GM12878 (cell line): ENCODE results near the gene TKFC. TPM values are rescaled to one million over a fixed set of nuclear protein-coding genes. Genes with fewer than 3 reads are reported as not detected.
A peak's percentile ranks its signal among the peaks of the same experiment; 100 is the strongest.

Experiments used
- ATAC-seq: fragments of 200-7000 bp; cut with Tn5 transposase; 3 replicates; pipeline ENCODE4 v1.9.1; 2020; ENCODE audit warnings: mild to moderate bottlenecking, moderate library complexity
- BruUV-seq: library from RNA; stranded (reverse); fragments of 400-500 nt; replicated peaks from 2 replicates; lab custom pipeline; 2021; lab: Mats Ljungman, UMichigan
- CTCF ChIA-PET: fragments of 300-600 bp; sonication (Branson Sonifier 250); formaldehyde crosslinking; extraction: SDS; loops from one replicate; lab custom pipeline; 2021; ENCODE audit warnings: inconsistent platforms; lab: Yijun Ruan, JAX
- POLR2A ChIA-PET: fragments of 350-600 bp; formaldehyde crosslinking; extraction: SDS; loops from one replicate; lab custom pipeline; 2021; ENCODE audit warnings: inconsistent platforms; lab: Charles Lee
- RAD21 ChIA-PET: fragments of 300-600 bp; sonication (Branson Sonifier 250); formaldehyde crosslinking; loops from one replicate; lab custom pipeline; 2023; ENCODE audit warnings: antibody characterized with exemption; ENCODE audit not compliant: unreplicated experiment; lab: Charles Lee
- SMC1A ChIA-PET: fragments of 300-600 bp; sonication (Branson Sonifier 250); formaldehyde crosslinking; loops from one replicate; lab custom pipeline; 2023; ENCODE audit not compliant: unreplicated experiment, uncharacterized antibody; lab: Charles Lee
- DNase-seq: peaks from one replicate; pipeline ENCODE4 v3.0.0-alpha.2; 2011; ENCODE audit warnings: low read depth, low spot score
- FAIRE-seq: peaks from 3 replicates; lab custom pipeline; 2011; peaks lifted over from hg19 to GRCh38; lab: Jason Lieb, UNC
- H2AFZ ChIP-seq: 2 replicates; pipeline ENCODE4 v1.6.0; 2011; ENCODE audit warnings: low read depth, low read length, control low read depth; ENCODE audit not compliant: control insufficient read depth
- H3K27ac ChIP-seq: 2 replicates; pipeline ENCODE4 v1.5.1; 2011; ENCODE audit warnings: control low read depth; ENCODE audit not compliant: control insufficient read depth, insufficient read depth
- H3K27me3 ChIP-seq, 2 experiments: replicated peaks in 1 of 2; 2 replicates each; pipeline versions ENCODE4 v1.6.0 to v1.6.1; 2011; ENCODE audit warnings: low read length in 1 of 2; ENCODE audit not compliant: control insufficient read depth in 2 of 2, insufficient read depth in 2 of 2
- H3K36me3 ChIP-seq, 2 experiments: 2 replicates each; pipeline ENCODE4 v1.5.1; 2011; ENCODE audit warnings: low read length in 1 of 2; ENCODE audit not compliant: control insufficient read depth in 2 of 2, insufficient read depth in 2 of 2
- H3K4me1 ChIP-seq: 2 replicates; pipeline ENCODE4 v1.6.1; 2011; ENCODE audit warnings: mild to moderate bottlenecking, low read length, moderate library complexity, mixed read lengths; ENCODE audit not compliant: control insufficient read depth, insufficient read depth
- H3K4me2 ChIP-seq: 2 replicates; pipeline ENCODE4 v1.6.0; 2011; ENCODE audit warnings: control low read depth; ENCODE audit not compliant: control insufficient read depth, insufficient read depth
- H3K4me3 ChIP-seq: fragments of 200-600 bp; sonication (generic); 2 replicates; pipeline ENCODE4 v1.5.1; 2016
- H3K79me2 ChIP-seq: 2 replicates; pipeline ENCODE4 v1.6.0; 2011; ENCODE audit warnings: low read length; ENCODE audit not compliant: control insufficient read depth, insufficient read depth
- H3K9ac ChIP-seq: 2 replicates; pipeline ENCODE4 v1.8.0; 2011; ENCODE audit warnings: low read length, control low read depth, mixed read lengths; ENCODE audit not compliant: control insufficient read depth, insufficient read depth
- H3K9me3 ChIP-seq: replicated peaks from 3 replicates; pipeline ENCODE4 v1.5.1; 2011; ENCODE audit warnings: mild to moderate bottlenecking, low read length; ENCODE audit not compliant: control insufficient read depth, insufficient read depth
- H4K20me1 ChIP-seq: 2 replicates; pipeline ENCODE4 v1.6.0; 2011; ENCODE audit not compliant: control insufficient read depth, insufficient read depth
- E2F8 ChIP-seq: fragments of 450-650 bp; IDR thresholded peaks from 2 replicates; pipeline ENCODE4 v1.6.1; 2018; ENCODE audit warnings: mild to moderate bottlenecking, low read depth, moderate library complexity; ENCODE audit not compliant: partially characterized antibody
- TCF12 ChIP-seq: IDR thresholded peaks from 2 replicates; pipeline ENCODE4 v1.6.1; 2011; ENCODE audit warnings: low read depth, mild to moderate bottlenecking, low read length
- YBX1 ChIP-seq: fragments of 450-650 bp; IDR thresholded peaks from 2 replicates; pipeline ENCODE4 v1.6.1; 2016; ENCODE audit warnings: antibody characterized with exemption
- ZNF622 ChIP-seq: fragments of 450-650 bp; IDR thresholded peaks from 2 replicates; pipeline ENCODE4 v1.6.1; 2017; ENCODE audit warnings: mild to moderate bottlenecking, inconsistent platforms
- WGBS: methylation state at CpG from one replicate; pipeline ENCODE4 v1.1.6; 2016; ENCODE audit warnings: low lambda C conversion rate; ENCODE audit not compliant: insufficient replicate concordance, insufficient coverage; ENCODE audit errors: missing lambda C conversion rate; 5-methylcytosine and 5-hydroxymethylcytosine counted together
- in situ Hi-C: fragments of 300-500 bp; cut with MboI; formaldehyde crosslinking; loops from 9 replicates; pipeline ENCODE4 v1.14.3; 2018; ENCODE audit warnings: mixed read lengths
- intact Hi-C: fragments of 100-400 bp; cut with micrococcal nuclease; formaldehyde crosslinking; loops from one replicate; pipeline ENCODE4 v1.14.2; 2022; ENCODE audit not compliant: unreplicated experiment
- polyA plus RNA-seq, 11 experiments: library from polyadenylated mRNA; depleted of rRNA in 4 of 11; unstranded in 6 of 11; stranded (reverse) in 5 of 11; fragments of >200 nt; fragmentation: Nextera tagmentation in 4 of 11; fragmentation: Illumina TruSeq in 1 of 11; extraction: Ambion mirVana in 4 of 11; extraction: Trizol in 1 of 11; gene quantifications; 1 replicate in 1 of 11; 2 replicates in 10 of 11; pipeline versions ENCODE4 v1.2.1 to v1.2.3, GENCODE V29; 2011 to 2016; ENCODE audit warnings: inconsistent platforms in 2 of 11, missing spikeins in 2 of 11, low read depth in 1 of 11
- total RNA-seq, 4 experiments: library from RNA; depleted of rRNA in 3 of 4; stranded (reverse); fragments of >200 nt in 3 of 4; fragmentation: Illumina TruSeq in 1 of 4; extraction: Trizol in 1 of 4; gene quantifications; 2 replicates each; pipeline versions ENCODE4 v1.2.1 to v1.2.3, GENCODE V29; 2013 to 2021
- TF ChIP-seq, protein P1 (sequence below): IDR thresholded peaks from 2 replicates; pipeline ENCODE4 v1.6.1; 2012; ENCODE audit warnings: mild to moderate bottlenecking, low read depth, low read length
- TF ChIP-seq, protein P2 (sequence below): IDR thresholded peaks from 2 replicates; pipeline ENCODE4 v1.6.1; 2011; ENCODE audit warnings: low read depth, low read length, improper control_type of control experiment, borderline replicate concordance

The TKFC gene
- total and polyA plus RNA-seq, 10 of the 15 experiments (the other 5 are each of a cell fraction or from before 2014, with no cell fraction given) = 2.4 to 113 (median 59.0) TPM

DNA sequence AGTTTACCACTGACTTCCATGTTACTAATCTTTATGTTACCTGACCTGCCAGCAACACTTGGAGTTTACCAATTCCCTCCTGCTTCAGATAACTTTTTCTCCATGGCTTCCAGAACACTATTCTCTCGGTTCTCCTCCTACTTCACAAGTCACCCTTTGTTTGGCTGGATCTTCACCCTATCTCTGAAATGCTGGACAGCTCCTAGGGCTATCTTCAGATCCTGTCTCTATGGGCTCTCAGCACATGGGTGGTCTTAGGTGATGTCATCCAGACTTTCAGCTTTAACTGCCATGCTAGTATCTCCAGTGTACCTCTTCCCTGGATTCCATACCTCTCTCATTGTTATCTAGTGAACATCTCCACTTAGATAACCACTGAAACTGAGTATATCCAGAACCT, 25.7 kb upstream of the TKFC start:
- Histone ChIP-seq H3K4me1 (no peaks in the 10 kb centered on the region), H4K20me1 (no peaks in the 10 kb centered on the region), H3K79me2 (no peaks in the 10 kb centered on the region), H3K9me3 (no peaks in the 10 kb centered on the region), H3K4me3 (no peak overlapping the region), H3K9ac (no peak overlapping the region), H3K27ac (no peak overlapping the region), H3K4me2 (no peak overlapping the region), H2AFZ (no peak overlapping the region), H3K36me3 (peaks cover 41 to 48% of the 10 kb centered on the region in 2 experiments), H3K27me3 (no peaks in the 10 kb centered on the region)
- DNase-seq = no peak
- FAIRE-seq = no peak
- ChIA-PET RAD21 (no interaction called here), POLR2A (no interaction called here), CTCF (interaction anchor here (1.5 kb wide), 1 partner anchor 56 kb away, joined by 3 read pairs; no protein-coding TSS in a partner anchor), SMC1A (no interaction called here)
- intact Hi-C loops = no loop called here
- 100% methylated on average over 1 of the region's 1 CpG for WGBS
- no peak for TF ChIP-seq TCF12
- TF ChIP-seq, protein P1, sequence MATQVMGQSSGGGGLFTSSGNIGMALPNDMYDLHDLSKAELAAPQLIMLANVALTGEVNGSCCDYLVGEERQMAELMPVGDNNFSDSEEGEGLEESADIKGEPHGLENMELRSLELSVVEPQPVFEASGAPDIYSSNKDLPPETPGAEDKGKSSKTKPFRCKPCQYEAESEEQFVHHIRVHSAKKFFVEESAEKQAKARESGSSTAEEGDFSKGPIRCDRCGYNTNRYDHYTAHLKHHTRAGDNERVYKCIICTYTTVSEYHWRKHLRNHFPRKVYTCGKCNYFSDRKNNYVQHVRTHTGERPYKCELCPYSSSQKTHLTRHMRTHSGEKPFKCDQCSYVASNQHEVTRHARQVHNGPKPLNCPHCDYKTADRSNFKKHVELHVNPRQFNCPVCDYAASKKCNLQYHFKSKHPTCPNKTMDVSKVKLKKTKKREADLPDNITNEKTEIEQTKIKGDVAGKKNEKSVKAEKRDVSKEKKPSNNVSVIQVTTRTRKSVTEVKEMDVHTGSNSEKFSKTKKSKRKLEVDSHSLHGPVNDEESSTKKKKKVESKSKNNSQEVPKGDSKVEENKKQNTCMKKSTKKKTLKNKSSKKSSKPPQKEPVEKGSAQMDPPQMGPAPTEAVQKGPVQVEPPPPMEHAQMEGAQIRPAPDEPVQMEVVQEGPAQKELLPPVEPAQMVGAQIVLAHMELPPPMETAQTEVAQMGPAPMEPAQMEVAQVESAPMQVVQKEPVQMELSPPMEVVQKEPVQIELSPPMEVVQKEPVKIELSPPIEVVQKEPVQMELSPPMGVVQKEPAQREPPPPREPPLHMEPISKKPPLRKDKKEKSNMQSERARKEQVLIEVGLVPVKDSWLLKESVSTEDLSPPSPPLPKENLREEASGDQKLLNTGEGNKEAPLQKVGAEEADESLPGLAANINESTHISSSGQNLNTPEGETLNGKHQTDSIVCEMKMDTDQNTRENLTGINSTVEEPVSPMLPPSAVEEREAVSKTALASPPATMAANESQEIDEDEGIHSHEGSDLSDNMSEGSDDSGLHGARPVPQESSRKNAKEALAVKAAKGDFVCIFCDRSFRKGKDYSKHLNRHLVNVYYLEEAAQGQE = peak; percentile 44; the same call in 1 of the 2 replicates
- BruUV-seq = TSS peak; percentile 41
- in situ Hi-C loops = no loop called here
- no peak for ATAC-seq

DNA sequence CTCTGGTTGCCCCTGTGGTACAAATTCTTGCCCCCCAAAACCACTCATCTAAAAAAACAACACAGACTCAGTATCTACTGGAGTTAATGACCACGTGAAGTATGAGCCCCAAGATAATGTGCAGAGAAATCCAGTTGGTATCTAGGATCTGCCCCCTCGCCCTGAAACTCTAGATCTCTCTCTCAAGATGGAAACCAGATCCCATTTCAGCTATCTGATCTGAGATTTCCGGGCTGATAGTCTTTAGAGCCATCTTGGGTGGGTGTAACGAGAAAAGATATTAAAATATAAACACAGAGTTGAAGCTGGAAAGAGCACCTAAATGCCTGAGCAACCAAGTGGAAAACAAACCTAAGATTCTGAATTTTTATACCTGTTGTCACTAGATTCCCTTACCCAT, 23.9 kb upstream of the TKFC start:
- no peaks in the 10 kb centered on the region for H3K79me2 ChIP-seq
- ATAC-seq (no peak), DNase-seq (no peak), FAIRE-seq (no peak)
- H3K9ac ChIP-seq = no peak overlapping the region
- no peaks in the 10 kb centered on the region for H4K20me1 ChIP-seq
- ChIA-PET RAD21 (no interaction called here), CTCF (interaction anchor here (1.0 to 1.8 kb wide), 3 partner anchors 23 to 84 kb away, joined by 3 read pairs; no protein-coding TSS in a partner anchor), SMC1A (interaction anchor here (1.4 kb wide), 1 partner anchor 17 kb away, joined by 3 read pairs; no protein-coding TSS in a partner anchor), POLR2A (interaction anchor here (0.7 kb wide), 1 partner anchor 60 kb away, joined by 3 read pairs; no protein-coding TSS in a partner anchor)
- H3K9me3 ChIP-seq = no peaks in the 10 kb centered on the region
- intact Hi-C loops (no loop called here), in situ Hi-C loops (no loop called here)
- no peak overlapping the region for H3K4me3 ChIP-seq
- 80% methylated on average over 4 of the region's 4 CpGs for WGBS
- H2AFZ ChIP-seq = no peak overlapping the region
- H3K27ac ChIP-seq = no peak overlapping the region
- H3K4me2 ChIP-seq = no peak overlapping the region
- H3K27me3 ChIP-seq = no peaks in the 10 kb centered on the region
- no peaks in the 10 kb centered on the region for H3K4me1 ChIP-seq
- no TSS peak for BruUV-seq
- peaks cover 40 to 51% of the 10 kb centered on the region in 2 experiments for H3K36me3 ChIP-seq
- TF ChIP-seq ZNF622 (no peak), YBX1 (no peak), E2F8 (no peak)
- TF ChIP-seq, protein P2, sequence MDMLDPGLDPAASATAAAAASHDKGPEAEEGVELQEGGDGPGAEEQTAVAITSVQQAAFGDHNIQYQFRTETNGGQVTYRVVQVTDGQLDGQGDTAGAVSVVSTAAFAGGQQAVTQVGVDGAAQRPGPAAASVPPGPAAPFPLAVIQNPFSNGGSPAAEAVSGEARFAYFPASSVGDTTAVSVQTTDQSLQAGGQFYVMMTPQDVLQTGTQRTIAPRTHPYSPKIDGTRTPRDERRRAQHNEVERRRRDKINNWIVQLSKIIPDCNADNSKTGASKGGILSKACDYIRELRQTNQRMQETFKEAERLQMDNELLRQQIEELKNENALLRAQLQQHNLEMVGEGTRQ = no peak
- TF ChIP-seq, all 136 proteins: peak for 0
